Activated CD4-positive, alpha-beta T cell treated with anti-CD3 and anti-CD28 coated beads for 48 hours (primary cell): ENCODE data around the gene GSTM2.

ENCODE experiments used
- DNase-seq: peaks from one replicate; pipeline ENCODE4 v3.0.0-alpha.2; 2020

The GSTM2 gene

DNA sequence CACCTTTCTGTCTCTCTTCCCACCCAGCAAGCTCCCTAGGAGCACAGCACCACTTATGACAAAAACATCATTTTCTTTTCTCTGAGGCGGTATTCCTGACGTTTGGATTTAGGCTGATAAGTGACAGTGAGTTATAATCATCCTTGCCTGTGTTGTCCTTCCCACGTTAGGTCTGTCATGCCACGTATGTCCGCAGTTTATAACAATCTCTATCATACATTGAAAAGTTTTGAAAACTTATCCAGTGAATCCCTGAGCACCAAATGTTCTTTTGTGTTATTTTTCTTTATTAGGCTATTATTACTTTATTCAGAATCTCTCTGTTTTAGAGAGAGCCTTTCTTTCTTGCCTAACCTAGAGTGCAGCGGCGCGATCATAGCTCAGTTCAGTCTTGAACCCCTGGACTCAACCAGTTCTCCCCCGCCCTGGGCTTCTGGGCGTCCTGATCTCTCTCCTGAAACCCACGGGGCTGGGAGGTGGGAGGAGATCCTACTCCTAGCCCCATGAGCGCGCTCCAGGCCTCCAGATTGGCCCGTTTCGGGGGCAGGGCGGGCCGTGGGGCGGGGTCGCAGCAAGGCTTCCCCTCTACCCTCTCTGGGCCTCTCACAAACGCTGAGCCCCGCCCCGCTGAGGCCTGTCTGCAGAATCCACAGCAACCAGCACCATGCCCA is at the start of gene GSTM2:
Gene GSTM2 (plus strand): TSS at position 606 of the 671 bp plus-strand sequence. CDS start 59 bp downstream, at position 665.
- DNase-seq, result peak; percentile 91

DNA sequence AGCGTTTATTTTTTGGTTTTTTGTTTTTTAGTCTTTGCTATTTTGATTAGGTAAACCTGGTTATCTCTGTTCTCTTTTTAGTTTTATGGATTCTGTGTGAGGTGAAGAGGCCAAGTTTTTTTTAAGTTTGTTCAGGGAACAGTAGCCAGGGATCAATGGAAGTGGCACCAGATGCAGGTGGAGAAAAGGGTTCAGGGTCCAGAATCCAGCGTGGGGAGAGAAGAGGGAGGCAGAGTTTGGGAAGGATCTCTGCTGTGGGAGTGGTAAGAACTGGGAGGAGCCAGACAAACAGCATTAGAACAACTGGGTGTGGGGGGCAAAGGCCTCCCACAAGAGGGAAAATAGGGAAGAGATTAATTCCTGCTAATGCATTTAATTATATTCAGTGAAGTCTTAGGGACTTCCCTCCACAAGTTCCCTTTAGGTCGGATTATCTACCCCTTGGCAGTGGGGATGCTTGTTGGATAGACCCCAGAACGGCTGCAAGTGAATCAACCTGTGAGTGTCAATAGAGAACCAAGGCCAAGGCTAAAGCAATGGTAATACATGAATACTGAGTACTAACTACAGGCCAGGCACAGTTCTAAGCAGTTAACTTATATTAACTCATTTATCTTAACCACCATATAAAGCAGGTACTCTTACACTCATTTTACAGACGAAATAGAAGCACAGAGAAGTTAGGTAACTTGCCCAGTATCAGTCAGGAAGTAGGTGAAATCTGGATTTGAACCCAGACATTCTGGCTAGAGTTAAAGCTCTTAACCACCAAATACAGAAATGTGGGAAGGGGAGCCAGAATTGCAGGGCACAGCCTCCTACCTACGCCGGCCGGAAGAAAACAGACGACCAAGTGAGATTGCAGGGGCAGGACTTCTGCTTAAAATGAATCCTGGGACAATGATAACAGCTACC is 48.9 kb upstream of the GSTM2 start:
- DNase-seq, result no peak

DNA sequence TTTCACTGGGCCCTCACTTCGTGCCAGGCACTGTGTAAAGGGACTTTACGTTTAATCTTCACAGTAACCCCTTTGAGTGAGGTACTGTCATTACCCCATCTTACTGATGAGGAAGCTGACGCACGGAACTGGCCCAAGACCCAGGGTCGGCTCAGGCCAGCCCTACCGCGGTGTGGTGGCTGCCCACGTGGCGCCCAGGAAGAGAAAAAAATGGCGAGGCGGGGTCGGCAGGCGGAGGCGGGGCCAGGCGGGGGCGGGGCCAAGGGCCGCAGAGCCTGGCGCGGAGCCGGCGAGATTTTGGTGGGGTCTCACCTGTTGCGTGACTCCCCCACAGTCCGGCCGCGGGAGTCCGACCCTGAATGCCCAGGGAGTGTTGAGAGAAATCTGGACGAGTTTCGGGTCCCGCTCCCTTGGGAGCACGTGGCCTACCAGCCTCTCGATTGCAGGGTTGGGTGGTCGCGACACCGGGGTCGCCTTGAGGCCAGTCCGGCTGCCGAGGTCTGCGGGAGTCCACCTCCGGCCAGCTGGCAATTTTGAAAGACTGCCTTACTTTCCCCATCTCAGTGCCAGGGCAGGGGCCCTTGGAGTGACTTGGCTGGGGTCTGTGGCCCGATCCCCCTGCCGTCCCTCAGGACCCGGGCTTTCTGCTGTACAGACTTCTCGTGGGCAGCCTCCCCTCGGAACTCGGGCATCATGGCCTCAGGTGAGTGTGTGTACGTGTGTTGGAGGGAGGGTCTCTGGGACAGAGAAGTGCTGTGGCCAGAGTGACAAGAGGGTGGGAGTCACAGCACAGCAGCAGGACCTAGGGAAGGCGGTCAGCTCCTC is 48.1 kb upstream of the GSTM2 start, which contains the start of the genes AMPD2 and GNAT2:
Gene AMPD2 (plus strand): TSS at position 262 of the 825 bp plus-strand sequence. CDS start 1,339 bp downstream, outside the sequence.
Gene GNAT2 (minus strand): TSS at position 41 of the 825 bp plus-strand sequence. CDS start 6,746 bp downstream, outside the sequence.
- peak; percentile 81 for DNase-seq

DNA sequence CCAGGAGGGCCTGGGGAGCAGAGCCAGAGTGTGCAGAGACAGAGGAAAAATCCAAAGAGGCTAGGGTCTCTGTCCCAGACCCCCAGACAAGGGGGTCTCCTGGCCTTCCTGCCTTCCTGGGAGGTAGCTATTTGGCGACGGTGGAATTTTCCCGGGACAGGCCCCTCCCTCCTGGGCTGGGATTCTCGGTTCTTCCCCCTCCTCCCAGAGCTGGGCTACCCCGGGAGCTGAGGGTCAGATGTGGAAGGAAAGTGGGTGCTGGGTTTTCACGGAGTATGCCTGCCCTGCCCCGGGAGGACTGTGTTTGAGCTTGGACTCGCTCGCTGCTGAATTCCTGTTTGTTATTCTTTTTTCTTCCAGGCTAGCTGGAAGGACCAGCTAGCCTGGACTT is 47.5 kb upstream of the GSTM2 start:
- DNase-seq, result peak; percentile 28

DNA sequence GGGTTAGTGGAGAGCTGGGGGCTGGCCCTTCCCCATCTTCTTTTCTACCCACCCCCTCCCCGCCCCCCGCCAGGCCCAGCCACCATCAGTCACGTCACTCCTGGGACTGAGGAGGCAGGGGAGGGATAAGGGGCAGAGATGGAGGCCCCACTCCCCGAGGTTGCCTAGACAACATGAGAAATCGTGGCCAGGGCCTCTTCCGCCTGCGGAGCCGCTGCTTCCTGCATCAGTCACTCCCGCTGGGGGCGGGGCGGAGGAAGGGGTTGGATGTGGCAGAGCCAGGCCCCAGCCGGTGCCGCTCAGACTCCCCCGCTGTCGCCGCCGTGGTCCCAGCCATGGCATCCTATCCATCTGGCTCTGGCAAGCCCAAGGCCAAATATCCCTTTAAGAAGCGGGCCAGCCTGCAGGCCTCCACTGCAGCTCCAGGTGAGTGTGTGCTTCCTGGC is 47.0 kb upstream of the GSTM2 start:
- peak; percentile 99 for DNase-seq

DNA sequence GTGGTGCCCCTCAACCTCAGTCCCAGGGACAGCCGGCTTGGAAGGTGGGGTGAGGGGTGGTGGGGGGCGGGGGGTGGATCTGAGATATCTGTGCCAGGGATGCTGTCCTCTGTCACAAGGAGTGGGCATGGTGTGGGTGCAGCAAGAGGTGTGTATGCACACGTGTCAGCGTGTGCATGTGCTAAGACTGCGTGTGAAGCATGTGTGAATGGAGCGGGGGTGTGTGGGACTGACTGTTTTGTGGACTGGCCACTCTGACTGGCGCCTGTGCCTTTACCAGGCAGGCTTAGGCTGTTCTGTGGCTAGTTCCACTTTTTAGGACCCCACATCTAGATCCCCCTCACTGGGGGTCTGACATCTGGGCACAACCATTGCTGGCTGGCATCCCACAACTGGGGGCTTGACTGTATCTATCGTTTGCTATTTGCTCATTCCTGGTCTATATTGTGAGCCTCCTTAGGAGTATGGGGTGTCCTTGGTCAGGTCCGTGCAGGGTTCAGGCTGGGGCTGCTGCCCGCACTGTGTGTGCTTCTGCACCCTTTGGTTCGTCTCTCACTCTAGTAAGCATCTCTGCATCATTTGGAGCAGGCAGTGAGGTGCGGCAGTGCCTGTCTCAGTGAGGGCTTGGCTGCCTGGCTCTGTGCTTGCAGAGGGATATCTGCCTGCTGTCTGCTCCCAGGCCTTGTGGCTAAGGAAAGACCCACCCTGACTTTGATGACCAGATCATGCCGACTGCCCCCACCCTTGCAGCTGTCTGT is 46.3 kb upstream of the GSTM2 start:
- peak; percentile 43 for DNase-seq

DNA sequence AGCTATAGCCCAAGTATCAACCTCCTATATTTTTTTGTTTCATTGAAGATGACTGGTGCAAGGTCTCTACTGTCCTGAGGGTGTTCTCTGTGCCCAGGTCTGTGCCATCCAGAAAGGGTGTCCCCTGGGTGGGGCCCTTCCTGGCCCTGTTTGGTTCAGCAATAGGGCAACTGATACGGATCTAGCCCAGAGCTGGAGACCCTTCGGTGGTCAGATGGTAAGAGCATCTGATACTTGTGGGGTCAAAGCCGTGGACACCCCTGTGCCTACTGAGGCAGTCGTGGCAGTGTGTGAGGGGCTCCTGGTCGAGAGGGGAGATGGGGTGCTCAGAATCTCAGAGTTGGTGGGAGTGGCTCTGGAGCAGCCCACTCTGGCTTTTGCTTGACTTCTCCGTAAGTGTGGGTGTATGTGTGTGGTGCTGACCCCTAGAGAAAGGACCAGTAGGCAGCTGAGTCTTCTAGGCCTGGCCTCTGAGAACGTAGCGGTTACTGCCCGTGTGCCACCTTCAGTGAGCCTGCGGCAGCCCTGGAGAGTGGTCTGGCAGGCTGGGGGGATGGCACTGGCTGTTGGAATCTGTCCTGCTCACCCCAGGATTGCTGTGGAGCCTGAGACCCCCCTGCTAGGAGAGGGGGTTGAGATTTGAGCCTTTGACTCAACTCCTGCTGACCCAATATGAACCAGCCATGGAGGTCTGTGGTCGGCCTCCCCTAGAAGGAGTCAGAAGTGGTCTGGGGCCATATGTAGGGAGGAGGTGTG is 45.5 kb upstream of the GSTM2 start:
- no peak for DNase-seq

DNA sequence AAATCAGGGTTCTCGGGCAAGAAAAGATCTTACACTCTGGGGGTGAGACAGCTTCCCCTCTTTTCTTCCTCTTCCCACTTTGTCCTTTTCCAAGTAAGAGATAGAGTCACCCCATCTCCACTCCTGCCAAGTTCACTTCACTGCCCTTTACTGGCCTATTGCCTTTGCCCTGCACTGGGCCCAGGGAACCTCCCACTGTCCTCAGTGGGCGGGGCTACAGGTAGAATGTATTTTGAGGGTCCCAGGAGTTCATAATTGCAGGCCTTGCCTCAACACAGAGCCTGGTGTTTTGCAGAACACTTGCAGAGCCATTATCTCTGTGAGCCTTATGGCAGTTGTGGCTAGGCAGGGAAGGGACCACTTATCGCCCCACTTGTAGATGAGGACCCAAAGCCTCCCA is 45.0 kb upstream of the GSTM2 start:
- no peak for DNase-seq

DNA sequence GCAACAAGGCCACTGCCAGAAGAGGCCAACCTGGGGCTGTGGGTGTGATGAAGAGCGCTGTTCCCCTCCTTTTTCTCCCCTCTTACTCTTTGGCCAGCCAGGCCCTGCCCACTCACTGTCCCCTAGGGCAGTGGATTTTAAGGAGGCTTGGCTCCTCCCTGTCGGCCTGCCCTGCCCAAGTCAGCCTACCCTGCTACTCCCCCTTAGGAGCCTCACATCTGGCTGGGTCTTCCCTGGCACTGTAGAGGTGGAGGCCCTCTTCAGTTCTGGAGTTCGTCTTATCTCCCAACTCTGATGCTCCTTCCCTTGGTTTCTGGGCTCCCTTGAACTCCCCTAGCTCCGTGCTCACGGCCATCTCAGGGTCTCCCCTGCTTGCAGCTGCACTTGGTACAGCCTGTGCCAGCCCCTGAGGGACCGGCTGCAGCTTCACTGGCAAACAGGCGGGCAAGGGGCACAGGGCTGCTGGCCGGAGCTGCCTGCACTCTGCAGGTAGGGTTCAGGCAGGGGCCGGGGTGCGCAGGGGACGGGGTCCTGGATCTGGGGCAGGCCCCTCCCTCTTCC is 44.2 kb upstream of the GSTM2 start:
- no peak for DNase-seq

DNA sequence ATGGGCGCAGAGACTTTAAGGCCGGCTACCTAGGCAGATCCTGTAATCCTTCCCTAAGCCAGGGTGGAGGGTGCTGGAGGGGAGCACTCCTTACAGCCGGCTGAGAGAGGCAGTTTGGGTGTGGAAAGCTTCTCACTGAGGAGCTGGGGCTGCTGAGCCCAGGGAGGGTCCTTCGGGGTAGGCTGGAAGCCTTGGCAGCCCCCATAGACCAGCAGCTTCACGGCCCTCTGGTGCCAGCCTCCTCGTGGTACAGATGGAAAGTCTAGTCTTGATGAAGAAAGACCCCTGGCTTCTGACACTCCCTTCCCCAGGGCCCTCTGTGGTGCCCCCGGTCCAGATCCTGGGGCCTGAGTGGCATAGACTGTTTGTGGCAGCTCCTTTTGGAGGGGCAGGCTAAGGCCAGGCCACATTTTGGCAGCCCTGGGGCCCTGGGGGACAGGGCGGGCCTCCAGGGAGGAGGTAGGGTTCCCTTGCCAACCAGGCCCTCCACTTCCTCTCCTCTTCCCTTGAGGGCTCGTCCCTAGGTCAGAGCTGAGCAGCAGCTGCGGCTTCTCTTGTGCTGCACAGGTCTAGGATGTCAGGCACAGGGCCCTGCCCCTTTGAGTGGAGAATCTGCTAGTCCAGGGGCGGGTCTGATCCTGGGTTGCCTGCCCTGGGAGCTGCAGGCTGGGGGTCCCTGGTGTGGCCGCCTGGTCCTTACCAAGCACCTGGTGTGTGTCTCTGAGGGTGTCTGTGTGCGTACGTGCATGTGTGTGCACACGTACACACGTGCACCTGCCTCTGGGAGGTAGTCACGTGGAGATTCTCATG is 43.5 kb upstream of the GSTM2 start:
- DNase-seq, result no peak

DNA sequence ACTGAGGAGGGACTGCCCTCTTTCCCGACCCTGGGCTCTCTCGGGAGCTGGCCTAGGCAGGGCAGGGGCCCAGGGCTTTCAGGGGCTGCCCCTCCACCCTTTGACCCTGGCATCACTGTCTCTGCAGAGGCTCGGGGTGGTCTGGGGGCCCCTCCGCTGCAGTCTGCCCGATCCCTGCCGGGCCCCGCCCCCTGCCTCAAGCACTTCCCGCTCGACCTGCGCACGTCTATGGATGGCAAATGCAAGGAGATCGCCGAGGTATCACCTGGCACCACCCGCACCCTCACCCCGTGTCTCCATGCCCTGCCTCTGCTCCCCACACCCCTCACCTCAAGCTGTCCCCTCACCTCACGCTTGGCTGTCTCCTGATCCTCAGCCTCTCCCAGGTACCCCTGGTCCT is 42.7 kb upstream of the GSTM2 start:
- no peak for DNase-seq

DNA sequence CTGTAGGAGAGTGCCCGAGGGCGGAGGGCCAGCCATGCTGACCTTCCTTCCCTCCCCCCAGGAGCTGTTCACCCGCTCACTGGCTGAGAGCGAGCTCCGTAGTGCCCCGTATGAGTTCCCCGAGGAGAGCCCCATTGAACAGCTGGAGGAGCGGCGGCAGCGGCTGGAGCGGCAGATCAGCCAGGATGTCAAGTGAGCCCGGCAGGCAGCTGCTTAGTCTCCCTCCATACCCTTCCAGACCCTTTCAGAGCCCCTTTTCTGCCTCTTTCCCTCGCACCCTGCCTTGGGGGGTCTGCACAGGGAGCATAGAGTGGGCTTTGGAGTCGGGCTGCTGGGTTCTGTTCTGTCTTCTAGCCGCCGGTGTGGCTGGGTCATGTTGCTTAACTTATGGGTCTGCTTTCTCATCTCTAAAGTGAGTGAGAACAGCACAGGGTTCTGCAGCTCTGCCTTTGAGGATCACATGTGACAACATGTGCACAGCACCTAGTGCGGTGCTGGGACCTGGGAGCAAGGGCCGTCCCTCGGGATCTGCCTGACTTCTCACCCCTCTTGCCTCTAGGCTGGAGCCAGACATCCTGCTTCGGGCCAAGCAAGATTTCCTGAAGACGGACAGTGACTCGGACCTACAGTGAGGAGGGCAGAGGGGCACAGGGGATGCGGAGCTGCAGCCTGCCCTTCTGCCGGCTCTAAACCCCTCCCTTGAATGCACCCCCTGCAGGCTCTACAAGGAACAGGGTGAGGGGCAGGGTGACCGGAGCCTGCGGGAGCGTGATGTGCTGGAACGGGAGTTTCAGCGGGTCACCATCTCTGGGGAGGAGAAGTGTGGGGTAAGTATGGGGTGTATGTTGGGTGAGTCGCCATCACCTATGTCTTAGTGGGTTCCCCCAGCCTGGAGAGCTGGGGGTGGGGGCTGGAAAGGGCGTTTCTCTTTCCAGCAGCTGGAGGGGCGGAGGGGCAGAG is 42.0 kb upstream of the GSTM2 start:
- no peak for DNase-seq

DNA sequence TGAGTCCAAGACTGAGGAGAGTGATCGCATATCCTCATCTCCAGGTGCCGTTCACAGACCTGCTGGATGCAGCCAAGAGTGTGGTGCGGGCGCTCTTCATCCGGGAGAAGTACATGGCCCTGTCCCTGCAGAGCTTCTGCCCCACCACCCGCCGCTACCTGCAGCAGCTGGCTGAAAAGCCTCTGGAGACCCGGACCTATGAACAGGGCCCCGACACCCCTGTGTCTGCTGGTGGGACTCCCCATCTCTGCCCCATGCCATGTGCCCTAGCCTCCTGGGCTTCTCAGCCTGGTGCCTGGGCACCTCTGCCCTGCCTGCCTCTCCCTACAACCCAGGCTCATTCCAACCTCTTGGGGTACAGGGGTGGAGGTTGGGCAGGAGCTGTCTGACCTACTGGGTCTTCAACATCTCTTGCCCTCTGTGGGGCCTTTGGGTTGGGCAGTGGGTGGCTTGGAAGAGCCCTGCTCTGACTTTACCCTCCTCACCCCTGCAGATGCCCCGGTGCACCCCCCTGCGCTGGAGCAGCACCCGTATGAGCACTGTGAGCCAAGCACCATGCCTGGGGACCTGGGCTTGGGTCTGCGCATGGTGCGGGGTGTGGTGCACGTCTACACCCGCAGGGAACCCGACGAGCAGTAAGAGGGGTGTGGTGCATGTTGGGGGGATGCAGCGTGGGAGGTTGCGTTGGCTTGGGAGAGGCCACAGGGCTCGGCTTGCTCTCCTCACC is 41.0 kb upstream of the GSTM2 start:
- no peak for DNase-seq

DNA sequence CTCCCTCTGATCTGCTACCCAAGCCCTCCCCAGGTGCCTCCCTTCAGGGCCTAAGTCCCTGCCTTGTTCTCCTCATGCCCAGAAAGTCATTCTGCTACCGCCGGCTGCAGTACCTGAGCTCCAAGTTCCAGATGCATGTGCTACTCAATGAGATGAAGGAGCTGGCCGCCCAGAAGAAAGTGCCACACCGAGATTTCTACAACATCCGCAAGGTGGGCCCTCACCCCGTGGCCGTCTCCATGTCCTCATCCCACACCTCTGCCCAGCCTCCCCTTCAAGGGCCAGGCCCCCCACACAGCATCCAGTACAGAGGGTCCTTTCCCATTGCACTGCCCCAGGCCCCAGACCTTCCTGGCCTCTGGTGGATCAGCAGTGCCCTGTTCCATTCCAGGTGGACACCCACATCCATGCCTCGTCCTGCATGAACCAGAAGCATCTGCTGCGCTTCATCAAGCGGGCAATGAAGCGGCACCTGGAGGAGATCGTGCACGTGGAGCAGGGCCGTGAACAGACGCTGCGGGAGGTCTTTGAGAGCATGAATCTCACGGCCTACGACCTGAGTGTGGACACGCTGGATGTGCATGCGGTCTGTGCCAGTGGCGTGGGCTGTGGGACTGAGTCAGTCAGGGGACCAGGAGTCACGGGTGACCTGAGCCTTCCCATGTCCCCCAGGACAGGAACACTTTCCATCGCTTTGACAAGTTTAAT is 40.0 kb upstream of the GSTM2 start:
- no peak for DNase-seq

DNA sequence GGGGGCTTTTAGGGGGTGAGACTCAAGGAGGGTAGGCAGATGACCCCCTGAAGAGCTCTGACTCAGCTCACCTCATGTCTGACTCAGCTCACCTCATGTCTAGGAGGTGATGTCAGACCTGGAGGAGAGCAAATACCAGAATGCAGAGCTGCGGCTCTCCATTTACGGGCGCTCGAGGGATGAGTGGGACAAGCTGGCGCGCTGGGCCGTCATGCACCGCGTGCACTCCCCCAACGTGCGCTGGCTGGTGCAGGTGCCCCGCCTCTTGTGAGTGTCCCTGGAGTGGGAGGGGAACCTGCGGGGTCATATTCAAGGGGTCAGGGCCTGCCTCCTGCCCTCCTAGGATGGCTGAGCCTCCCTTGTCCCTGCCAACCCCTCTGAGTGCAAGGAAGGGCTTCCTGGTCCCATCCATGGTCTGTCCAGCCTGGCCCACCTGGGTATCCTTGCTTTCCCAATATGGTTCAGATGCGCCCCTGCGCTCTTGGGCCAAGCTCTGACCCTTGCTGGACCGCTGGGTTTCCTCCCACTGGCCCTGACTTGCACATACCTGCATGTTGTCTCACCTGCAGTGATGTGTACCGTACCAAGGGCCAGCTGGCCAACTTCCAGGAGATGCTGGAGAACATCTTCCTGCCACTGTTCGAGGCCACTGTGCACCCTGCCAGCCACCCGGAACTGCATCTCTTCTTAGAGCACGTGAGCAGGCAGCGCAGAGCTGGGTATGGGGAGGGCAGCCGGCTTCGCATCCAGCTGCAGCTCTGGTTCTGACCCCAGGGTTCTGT is 39.1 kb upstream of the GSTM2 start:
- no peak for DNase-seq

DNA sequence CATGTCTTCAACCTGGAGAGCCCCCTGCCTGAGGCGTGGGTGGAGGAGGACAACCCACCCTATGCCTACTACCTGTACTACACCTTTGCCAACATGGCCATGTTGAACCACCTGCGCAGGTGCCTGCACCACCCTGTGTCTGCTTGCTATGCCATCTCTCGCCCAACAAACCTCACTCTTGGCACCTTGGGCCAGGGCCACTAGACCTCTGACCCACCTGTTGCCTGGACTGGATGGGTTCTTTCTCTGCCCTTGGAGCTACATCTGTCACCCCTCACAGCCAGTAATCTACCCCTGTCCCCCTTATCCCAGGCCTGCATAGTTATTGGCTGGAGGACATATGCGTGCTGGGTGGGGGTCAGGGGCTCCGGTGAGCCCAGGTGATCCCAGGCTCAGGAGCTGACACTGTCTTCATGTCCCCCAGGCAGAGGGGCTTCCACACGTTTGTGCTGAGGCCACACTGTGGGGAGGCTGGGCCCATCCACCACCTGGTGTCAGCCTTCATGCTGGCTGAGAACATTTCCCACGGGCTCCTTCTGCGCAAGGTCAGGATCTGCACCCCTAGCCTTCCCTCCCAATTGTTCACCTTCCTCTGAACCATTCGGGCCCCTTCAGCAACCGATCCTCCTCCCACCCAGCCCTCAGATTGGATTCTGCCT is 38.4 kb upstream of the GSTM2 start:
- no peak for DNase-seq
